Suprapubic skin (tissue), 4 donors: ENCODE results near the gene ARMCX6. TPM values are rescaled to one million over a fixed set of nuclear protein-coding genes. Genes with fewer than 3 reads are reported as not detected.

Experiments used
- DNase-seq, 2 donors: peaks; one replicate each; pipeline ENCODE4 v3.0.0-alpha.2; 2019; ENCODE audit warnings: low spot score in 2 of 2
- H3K27ac ChIP-seq: fragments of 200-600 bp; sonication (generic); one replicate; pipeline ENCODE4 v1.5.1; 2019
- H3K27me3 ChIP-seq: fragments of 200-600 bp; sonication (generic); one replicate; pipeline ENCODE4 v1.5.1; 2019
- H3K36me3 ChIP-seq: fragments of 200-600 bp; sonication (generic); one replicate; pipeline ENCODE4 v1.5.1; 2019
- H3K4me1 ChIP-seq: fragments of 200-600 bp; sonication (generic); one replicate; pipeline ENCODE4 v1.5.1; 2019
- H3K4me3 ChIP-seq: fragments of 200-600 bp; sonication (generic); one replicate; pipeline ENCODE4 v1.5.1; 2019; ENCODE audit warnings: mild to moderate bottlenecking
- H3K9me3 ChIP-seq: fragments of 200-600 bp; sonication (generic); one replicate; pipeline ENCODE4 v1.5.1; 2019
- EP300 ChIP-seq: sonication (generic); formaldehyde crosslinking; IDR thresholded peaks from one replicate; pipeline ENCODE4 v1.6.1; 2017; ENCODE audit warnings: antibody characterized with exemption
- POLR2A ChIP-seq, 2 donors: fragments of 450-650 bp; IDR thresholded peaks; one replicate each; pipeline ENCODE4 v1.6.1; 2017; ENCODE audit warnings: antibody characterized with exemption in 2 of 2, mild to moderate bottlenecking in 2 of 2, moderate library complexity in 2 of 2
- POLR2AphosphoS5 ChIP-seq, 3 donors: sonication (generic); formaldehyde crosslinking; IDR thresholded peaks; one replicate each; pipeline ENCODE4 v1.6.1; 2017; ENCODE audit warnings: antibody characterized with exemption in 3 of 3
- WGBS: methylation state at CpG from one replicate; pipeline ENCODE4 v1.1.5; 2018; 5-methylcytosine and 5-hydroxymethylcytosine counted together
- total RNA-seq, 4 donors: library from RNA; depleted of rRNA; stranded (reverse); fragments of >200 nt; gene quantifications; one replicate each; pipeline ENCODE4 v1.1.0, GENCODE V29; 2016
- TF ChIP-seq, protein P1 (sequence below), 2 donors: fragments of 200-600 bp in 1 of 2; fragments of 450-650 bp in 1 of 2; sonication (generic) in 1 of 2; IDR thresholded peaks; one replicate each; pipeline ENCODE4 v1.5.1; 2016 to 2019; ENCODE audit warnings: antibody characterized with exemption in 2 of 2, mild to moderate bottlenecking in 1 of 2, moderate library complexity in 1 of 2

Gene ARMCX6
- total RNA-seq, result 10 to 100 TPM; 11.0 to 23.3 (median 12.8) TPM

DNA sequence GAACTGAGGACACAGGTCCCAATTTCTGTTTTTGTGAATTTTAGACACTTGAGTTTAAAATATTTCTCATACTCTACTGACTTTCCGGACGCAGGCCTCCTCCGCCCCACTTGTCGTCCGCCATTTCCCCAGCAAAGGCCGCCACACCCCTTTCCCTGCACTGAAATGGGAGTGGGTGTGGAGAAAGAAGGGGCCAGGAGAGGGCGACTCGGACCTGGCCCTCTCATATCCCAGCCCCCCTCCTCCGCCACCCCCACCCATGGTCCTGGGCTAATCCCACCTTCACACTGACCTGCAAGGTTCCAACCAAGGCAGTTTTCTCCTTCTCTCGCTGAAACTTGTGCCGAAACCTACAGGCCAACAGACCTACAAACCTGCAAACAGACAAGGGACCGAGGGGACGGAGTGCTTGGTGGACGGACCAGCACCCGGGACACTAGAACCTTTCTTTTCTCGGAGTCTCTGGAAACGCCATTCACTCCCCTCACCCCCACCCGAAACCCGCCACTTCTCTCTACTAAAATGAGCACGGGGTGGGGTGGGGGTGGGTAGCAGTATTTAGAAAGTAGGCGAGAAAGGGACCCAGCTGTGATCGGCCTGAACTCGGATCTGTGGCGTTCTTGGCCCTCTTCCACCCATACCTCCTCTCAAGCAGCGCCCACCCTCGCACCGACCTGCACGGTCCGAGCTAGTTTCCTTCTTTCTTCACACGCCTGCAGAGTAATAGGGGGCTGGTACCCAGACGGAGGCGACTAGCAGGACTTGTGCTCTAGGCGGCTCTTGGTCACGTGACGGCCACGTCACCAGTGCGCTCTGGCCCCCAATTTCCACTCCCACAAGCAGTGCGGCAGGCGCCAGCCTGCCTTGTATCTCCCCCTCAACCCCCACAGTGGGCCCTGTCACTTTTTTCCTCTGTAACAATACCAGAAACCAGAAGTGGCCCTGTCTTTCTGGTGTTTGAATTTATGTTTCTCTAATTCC, at the start of gene ARMCX6:
ARMCX6 (minus strand) TSS at position 790 of the 981 bp plus-strand sequence. CDS start 1,380 bp downstream, outside the sequence.
- DNase-seq, result peak; percentile 84 to 90
- TF ChIP-seq, protein P1, sequence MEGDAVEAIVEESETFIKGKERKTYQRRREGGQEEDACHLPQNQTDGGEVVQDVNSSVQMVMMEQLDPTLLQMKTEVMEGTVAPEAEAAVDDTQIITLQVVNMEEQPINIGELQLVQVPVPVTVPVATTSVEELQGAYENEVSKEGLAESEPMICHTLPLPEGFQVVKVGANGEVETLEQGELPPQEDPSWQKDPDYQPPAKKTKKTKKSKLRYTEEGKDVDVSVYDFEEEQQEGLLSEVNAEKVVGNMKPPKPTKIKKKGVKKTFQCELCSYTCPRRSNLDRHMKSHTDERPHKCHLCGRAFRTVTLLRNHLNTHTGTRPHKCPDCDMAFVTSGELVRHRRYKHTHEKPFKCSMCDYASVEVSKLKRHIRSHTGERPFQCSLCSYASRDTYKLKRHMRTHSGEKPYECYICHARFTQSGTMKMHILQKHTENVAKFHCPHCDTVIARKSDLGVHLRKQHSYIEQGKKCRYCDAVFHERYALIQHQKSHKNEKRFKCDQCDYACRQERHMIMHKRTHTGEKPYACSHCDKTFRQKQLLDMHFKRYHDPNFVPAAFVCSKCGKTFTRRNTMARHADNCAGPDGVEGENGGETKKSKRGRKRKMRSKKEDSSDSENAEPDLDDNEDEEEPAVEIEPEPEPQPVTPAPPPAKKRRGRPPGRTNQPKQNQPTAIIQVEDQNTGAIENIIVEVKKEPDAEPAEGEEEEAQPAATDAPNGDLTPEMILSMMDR (IDR thresholded peaks at IDR 0.05), result no peak
- TF ChIP-seq EP300 (no peak), POLR2A (IDR thresholded peaks at IDR 0.05) (no peak), POLR2AphosphoS5 (IDR thresholded peaks at IDR 0.05) (no peak)
- no peaks in the 10 kb centered on the region for H3K36me3 ChIP-seq
- H3K4me3 ChIP-seq, result peak within 1 kb of the TSS; percentile 61
- H3K4me1 ChIP-seq, result peaks cover 5% of the 10 kb centered on the region
- H3K27ac ChIP-seq, result peak within 1 kb of the TSS; percentile 41
- no peaks in the 10 kb centered on the region for H3K9me3 ChIP-seq
- WGBS, result 37% methylated on average over 36 of the region's 39 CpGs
- no peaks in the 10 kb centered on the region for H3K27me3 ChIP-seq

DNA sequence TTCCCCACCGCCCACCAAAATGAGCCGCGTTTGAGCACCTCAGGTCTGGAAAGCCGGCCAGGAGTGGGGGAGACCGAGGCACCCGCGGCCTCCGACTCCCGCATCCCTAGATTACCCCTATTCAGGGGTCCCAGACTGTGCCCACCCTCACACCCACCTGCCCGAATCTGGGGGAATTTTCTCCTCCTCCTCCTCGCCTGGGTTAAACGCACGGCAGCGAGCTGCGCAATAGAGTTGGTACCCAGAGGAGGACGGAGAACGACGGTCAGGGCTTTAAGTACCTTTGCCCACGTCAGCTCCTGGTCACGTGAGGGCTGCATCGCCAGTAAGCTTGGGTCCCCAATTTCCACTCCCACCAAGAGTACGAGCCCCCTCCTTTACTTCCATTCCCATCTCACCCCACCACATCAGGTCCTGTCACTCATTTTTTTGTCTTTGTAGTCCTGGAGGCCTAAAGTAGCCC, 41.8 kb upstream of the ARMCX6 start, which contains the start of gene ARMCX2:
ARMCX2 (minus strand) TSS at position 250 of the 463 bp plus-strand sequence. CDS start 2,262 bp downstream, outside the sequence.
- Histone ChIP-seq H3K36me3 (no peaks in the 10 kb centered on the region), H3K9me3 (no peaks in the 10 kb centered on the region), H3K4me3 (peak within 1 kb of the TSS; percentile 56), H3K27ac (peak within 1 kb of the TSS; percentile 41), H3K4me1 (peaks cover 8% of the 10 kb centered on the region), H3K27me3 (no peaks in the 10 kb centered on the region)
- no peak for TF ChIP-seq EP300
- no peak for TF ChIP-seq POLR2A (IDR thresholded peaks at IDR 0.05)
- TF ChIP-seq POLR2AphosphoS5 (IDR thresholded peaks at IDR 0.05), result no peak
- TF ChIP-seq, protein P1 (IDR thresholded peaks at IDR 0.05), result no peak
- WGBS, result 42% methylated on average over 18 of the region's 22 CpGs
- DNase-seq, result no peak

DNA sequence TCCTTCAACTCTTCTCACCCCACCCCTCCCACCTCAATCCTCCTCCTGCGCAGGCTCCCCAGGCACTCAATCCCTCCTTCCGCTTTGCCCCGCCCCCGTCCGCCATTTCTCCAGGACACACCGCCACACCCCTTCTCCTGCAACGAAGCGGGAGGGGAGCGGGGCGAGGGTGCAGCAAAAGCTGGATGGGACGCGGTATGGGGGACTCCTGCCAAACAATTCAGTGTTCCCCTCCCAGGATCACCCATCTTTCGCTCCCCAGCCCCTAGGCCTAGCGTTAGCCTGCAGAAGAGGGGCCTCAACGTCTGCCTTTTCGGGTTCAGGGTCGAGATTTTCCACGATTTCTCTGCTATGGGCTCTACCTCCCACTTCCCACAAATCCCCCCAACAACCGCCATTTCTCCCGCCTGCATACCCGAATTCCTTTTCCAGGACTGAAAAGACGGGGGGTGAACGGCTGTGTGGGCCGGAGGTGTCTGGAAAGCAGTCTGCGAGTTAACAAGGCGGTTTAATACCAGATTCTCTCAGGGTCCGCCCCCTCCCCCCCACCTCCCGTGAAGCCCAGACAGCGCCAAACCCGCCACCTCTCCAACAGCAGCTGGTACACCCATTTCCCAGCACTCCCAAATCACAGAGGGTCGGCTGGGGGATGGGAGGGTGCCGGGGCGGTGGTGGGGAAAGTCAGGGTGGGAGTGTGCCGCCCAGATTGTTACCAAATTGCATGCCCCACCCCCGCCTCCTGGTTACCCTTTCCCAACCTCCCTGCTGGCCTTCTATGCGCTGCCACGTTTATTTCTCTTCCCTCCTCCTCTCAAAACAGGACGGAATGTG, 41.1 kb upstream of the ARMCX6 start:
- Histone ChIP-seq H3K27ac (peak overlapping the region; percentile 41), H3K9me3 (no peaks in the 10 kb centered on the region), H3K4me3 (peak overlapping the region; percentile 56), H3K27me3 (no peaks in the 10 kb centered on the region), H3K36me3 (no peaks in the 10 kb centered on the region), H3K4me1 (peaks cover 8% of the 10 kb centered on the region)
- DNase-seq, result peak; percentile 80 to 82
- 29% methylated on average over 36 of the region's 38 CpGs for WGBS
- TF ChIP-seq EP300, result no peak
- no peak for TF ChIP-seq POLR2A (IDR thresholded peaks at IDR 0.05)
- TF ChIP-seq POLR2AphosphoS5 (IDR thresholded peaks at IDR 0.05), result no peak
- TF ChIP-seq, protein P1 (IDR thresholded peaks at IDR 0.05), result no peak

DNA sequence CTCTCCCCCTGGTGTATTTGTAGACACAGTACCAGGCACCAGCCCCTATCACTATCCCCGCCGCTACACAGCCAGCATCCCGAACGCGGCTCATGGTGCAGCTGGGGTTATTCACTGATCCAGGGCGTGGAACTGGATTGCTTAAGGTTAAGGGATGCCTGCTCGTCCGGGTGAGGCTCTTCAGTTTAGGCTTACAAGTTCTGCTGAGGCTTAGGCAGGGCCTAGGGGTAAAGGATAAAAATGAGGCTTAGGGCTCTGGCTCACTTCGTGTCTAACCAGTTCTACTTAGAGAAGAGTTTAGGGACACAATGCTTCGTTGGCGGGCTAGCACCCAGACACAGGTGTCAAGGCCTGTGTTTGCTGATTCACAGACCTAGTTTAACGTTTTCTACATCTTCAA, 39.7 kb upstream of the ARMCX6 start:
- WGBS, result 82% methylated on average over 12 of the region's 12 CpGs
- no peak for DNase-seq
- H3K27me3 ChIP-seq, result no peaks in the 10 kb centered on the region
- no peak overlapping the region for H3K27ac ChIP-seq
- H3K36me3 ChIP-seq, result no peaks in the 10 kb centered on the region
- H3K4me3 ChIP-seq, result no peak overlapping the region
- TF ChIP-seq POLR2AphosphoS5 (IDR thresholded peaks at IDR 0.05), result no peak
- no peak for TF ChIP-seq POLR2A (IDR thresholded peaks at IDR 0.05)
- TF ChIP-seq, protein P1 (IDR thresholded peaks at IDR 0.05), result no peak
- TF ChIP-seq EP300, result no peak
- peaks cover 8% of the 10 kb centered on the region for H3K4me1 ChIP-seq
- H3K9me3 ChIP-seq, result no peaks in the 10 kb centered on the region
